Stomach (tissue), 9 donors: ENCODE measurements around the gene ACSF3. TPM values are rescaled to one million over a fixed set of nuclear protein-coding genes. Genes with fewer than 3 reads are reported as not detected.
A peak's percentile ranks its signal among the peaks of the same experiment; 100 is the strongest.

Experiments used
- DNase-seq, 2 donors: peaks; one replicate each; pipeline versions ENCODE4 v3.0.0 to v3.0.0-alpha.2; 2013 to 2019
- H3K27ac ChIP-seq, 5 donors: fragments of 200-600 bp in 4 of 5; sonication (generic) in 4 of 5; one replicate each; pipeline ENCODE4 v1.5.1; 2013 to 2019; ENCODE audit warnings: mild to moderate bottlenecking in 1 of 5, moderate library complexity in 1 of 5
- H3K27me3 ChIP-seq, 3 donors: fragments of 200-600 bp; sonication (generic); one replicate each; pipeline ENCODE4 v1.5.1; 2017 to 2019; ENCODE audit warnings: mixed run types in 1 of 3
- H3K36me3 ChIP-seq, 4 donors: fragments of 200-600 bp; sonication (generic); 1 replicate in 3 of 4; 2 replicates in 1 of 4; pipeline ENCODE4 v1.5.1; 2016 to 2019
- H3K4me1 ChIP-seq, 4 donors: fragments of 200-600 bp; sonication (generic); one replicate each; pipeline ENCODE4 v1.5.1; 2016 to 2019
- H3K4me3 ChIP-seq, 4 donors: fragments of 200-600 bp; sonication (generic) in 3 of 4; one replicate each; pipeline ENCODE4 v1.5.1; 2016 to 2019; ENCODE audit warnings: mild to moderate bottlenecking in 1 of 4
- H3K9me3 ChIP-seq, 4 donors: fragments of 200-600 bp; sonication (generic); one replicate each; pipeline ENCODE4 v1.5.1; 2016 to 2019
- CTCF ChIP-seq, 7 experiments: fragments of 450-650 bp in 4 of 7; fragments of 200-600 bp in 3 of 7; sonication (generic) in 3 of 7; IDR thresholded peaks; one replicate each; pipeline ENCODE4 v1.5.1; 2016 to 2019; ENCODE audit warnings: antibody characterized with exemption in 7 of 7, control low read depth in 2 of 7, mild to moderate bottlenecking in 1 of 7
- EP300 ChIP-seq: sonication (generic); formaldehyde crosslinking; IDR thresholded peaks from one replicate; pipeline ENCODE4 v1.6.1; 2017; ENCODE audit warnings: antibody characterized with exemption
- POLR2A ChIP-seq, 4 donors: fragments of 450-650 bp; IDR thresholded peaks; one replicate each; pipeline ENCODE4 v1.6.1; 2016; ENCODE audit warnings: antibody characterized with exemption in 4 of 4, control low read depth in 2 of 4, mild to moderate bottlenecking in 1 of 4, moderate library complexity in 1 of 4
- POLR2AphosphoS5 ChIP-seq, 3 donors: sonication (generic); formaldehyde crosslinking; IDR thresholded peaks; one replicate each; pipeline ENCODE4 v1.6.1; 2016; ENCODE audit warnings: antibody characterized with exemption in 3 of 3
- WGBS, 5 donors: extraction: QIAGEN DNeasy Blood & Tissue Kit in 3 of 5; methylation state at CpG; one replicate each; pipeline versions ENCODE4 v1.1.5 to v1.1.7; 2013 to 2018; 5-methylcytosine and 5-hydroxymethylcytosine counted together
- intact Hi-C: fragments of 100-400 bp; cut with DNase I; formaldehyde crosslinking; loops from one replicate; pipeline ENCODE4 v1.15.1; 2023; ENCODE audit warnings: low total_unique reads
- polyA plus RNA-seq, 3 donors: library from polyadenylated mRNA; stranded (reverse); fragments of 200-250 nt; gene quantifications; one replicate each; pipeline ENCODE4 v1.2.3, GENCODE V29; 2013
- total RNA-seq, 5 donors: library from RNA; depleted of rRNA; stranded (reverse); fragments of >200 nt; gene quantifications; one replicate each; pipeline versions ENCODE4 v1.1.0 to v1.2.3, GENCODE V29; 2014 to 2016
- donor health status: healthy with polysubstance abuse.
- donor health status: Bipolar disorder and iron deficiency.
- donor health status: healthy.

ACSF3 gene
- total and polyA plus RNA-seq, 8 donors, result 16.9 to 265 (median 30.7) TPM

DNA sequence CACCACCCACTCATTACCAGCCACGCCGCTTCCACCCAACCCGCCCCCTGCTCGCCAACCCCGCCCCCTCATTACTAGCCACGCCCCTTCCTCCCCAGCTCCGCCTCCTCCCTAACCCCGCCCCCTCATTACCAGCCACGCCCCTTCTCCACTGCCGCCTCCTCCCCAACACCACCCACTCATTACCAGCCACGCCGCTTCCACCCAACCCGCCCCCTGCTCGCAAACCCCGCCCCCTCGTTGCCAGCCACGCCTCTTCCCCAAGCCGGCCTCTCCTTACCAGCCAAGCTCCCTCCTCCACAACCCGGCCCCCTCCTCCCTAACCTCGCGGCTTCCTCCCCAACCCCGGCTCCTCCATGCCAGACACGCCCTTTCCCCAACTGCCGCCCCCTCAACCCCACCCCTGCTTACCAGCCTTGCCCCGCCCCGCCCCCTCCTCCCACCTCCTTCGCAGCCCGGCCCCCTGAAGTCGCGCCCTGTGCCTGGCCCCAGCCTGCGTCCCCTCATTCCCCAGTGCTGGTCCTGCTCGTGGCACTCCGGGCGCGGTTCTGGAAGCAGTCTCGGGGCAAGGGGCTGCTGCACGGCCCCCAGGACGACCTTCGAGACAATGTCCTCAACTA, 99.4 kb downstream of the ACSF3 start:
- TF ChIP-seq POLR2A (IDR thresholded peaks at IDR 0.05) (no peak), EP300 (no peak), CTCF (IDR thresholded peaks at IDR 0.05) (no peak), POLR2AphosphoS5 (IDR thresholded peaks at IDR 0.05) (no peak)
- H3K27ac ChIP-seq, result no peak overlapping the region
- H3K9me3 ChIP-seq, result no peaks in the 10 kb centered on the region
- H3K4me1 ChIP-seq, result peaks cover 9 to 19% (median 12%) of the 10 kb centered on the region in 4 donors
- peak; percentile 62 to 77 for DNase-seq
- intact Hi-C loops, result no loop called here
- no peaks in the 10 kb centered on the region for H3K36me3 ChIP-seq
- H3K27me3 ChIP-seq, result peaks cover 0 to 56% (median 13%) of the 10 kb centered on the region in 3 donors
- WGBS, 5 donors, result 8 to 15% (median 10%) methylated on average over 23 to 39 of the region's 39 CpGs
- peak overlapping the region in 2 of 4 donors; percentile 47 to 51 for H3K4me3 ChIP-seq

DNA sequence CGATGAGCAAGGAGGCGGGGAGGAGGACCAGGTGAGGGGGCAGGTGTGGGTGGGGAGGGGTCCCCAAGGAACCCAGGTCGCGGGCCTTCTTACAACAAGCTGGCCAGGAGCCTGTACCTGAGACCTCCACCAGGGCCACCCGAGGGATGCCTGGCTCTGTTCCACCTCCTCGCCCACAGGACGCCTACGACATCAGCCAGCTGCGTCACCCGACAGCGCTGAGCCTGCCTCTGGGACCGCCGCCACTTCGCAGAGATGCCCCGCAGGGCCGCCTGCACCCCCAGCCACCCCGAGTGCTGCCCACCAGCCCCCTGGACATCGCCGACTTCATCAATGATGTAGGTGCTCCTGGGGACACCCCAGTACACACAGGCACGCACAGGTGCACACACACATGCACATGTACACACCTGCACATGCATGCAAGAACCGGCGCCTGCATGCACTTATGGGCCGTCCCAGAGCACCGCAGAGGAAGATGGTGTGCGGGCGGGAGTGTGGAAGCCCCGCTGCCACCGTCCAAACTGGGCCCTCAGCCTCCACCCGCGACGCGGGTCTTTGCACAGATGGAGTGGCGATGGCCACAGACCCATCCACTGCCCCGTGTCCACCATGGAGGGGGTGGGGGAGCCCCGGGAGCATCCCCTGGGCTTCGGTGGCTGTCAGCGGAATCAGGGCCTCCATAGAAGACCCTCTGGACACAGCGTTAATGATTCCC, 100.1 kb downstream of the ACSF3 start:
- H3K4me3 ChIP-seq, result no peak overlapping the region
- H3K4me1 ChIP-seq, result peaks cover 9 to 19% (median 12%) of the 10 kb centered on the region in 4 donors
- H3K36me3 ChIP-seq, result no peaks in the 10 kb centered on the region
- no peak overlapping the region for H3K27ac ChIP-seq
- H3K27me3 ChIP-seq, result peaks cover 0 to 63% (median 19%) of the 10 kb centered on the region in 3 donors
- no peak for DNase-seq
- 65 to 83% (median 70%) methylated on average over 28 to 38 of the region's 38 CpGs for WGBS, 5 donors
- intact Hi-C loops, result no loop called here
- no peak for TF ChIP-seq POLR2A (IDR thresholded peaks at IDR 0.05)
- no peak for TF ChIP-seq POLR2AphosphoS5 (IDR thresholded peaks at IDR 0.05)
- TF ChIP-seq CTCF (IDR thresholded peaks at IDR 0.05), result no peak
- TF ChIP-seq EP300, result no peak
- H3K9me3 ChIP-seq, result no peaks in the 10 kb centered on the region

DNA sequence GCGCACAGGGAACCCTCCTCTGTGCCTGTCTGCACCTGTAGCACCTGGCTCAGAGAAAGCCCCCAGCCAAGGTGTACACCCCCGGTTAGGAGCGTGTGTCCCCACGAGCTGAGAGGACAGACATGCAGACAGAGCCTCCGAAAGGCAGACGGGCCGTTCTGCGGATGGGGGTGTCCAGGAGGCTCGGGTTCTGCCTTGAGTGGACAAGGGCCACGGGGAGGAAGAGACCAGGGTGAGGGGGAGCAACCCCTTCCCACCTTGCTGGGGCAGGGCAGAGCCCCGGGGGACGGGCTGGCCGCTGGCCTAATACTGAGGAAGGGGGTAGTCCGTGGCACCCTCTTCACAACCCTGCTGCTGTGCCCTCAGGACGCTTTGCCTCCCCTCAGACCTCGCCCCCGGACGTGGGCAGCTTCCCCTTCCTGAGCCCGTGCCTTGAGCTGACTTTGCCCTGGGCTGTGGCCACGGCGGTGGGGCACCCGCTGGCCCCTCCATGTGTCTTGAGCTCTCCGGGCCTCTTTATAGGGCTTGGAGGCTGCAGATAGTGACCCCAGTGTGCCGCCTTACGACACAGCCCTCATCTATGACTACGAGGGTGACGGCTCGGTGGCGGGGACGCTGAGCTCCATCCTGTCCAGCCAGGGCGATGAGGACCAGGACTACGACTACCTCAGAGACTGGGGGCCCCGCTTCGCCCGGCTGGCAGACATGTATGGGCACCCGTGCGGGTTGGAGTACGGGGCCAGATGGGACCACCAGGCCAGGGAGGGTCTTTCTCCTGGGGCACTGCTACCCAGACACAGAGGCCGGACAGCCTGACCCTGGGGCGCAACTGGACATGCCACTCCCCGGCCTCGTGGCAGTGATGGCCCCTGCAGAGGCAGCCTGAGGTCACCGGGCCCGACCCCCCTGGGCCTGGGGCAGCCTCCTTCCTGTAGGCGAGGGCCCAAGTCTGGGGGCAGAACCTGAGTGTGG, 101.0 kb downstream of the ACSF3 start:
- Histone ChIP-seq H3K27ac (no peak overlapping the region), H3K27me3 (peaks cover 0 to 72% (median 28%) of the 10 kb centered on the region in 3 donors), H3K4me1 (peaks cover 9 to 19% (median 14%) of the 10 kb centered on the region in 4 donors), H3K9me3 (no peaks in the 10 kb centered on the region), H3K4me3 (no peak overlapping the region), H3K36me3 (no peaks in the 10 kb centered on the region)
- DNase-seq, result peak in 1 of 2 donors; percentile 5
- TF ChIP-seq EP300, result no peak
- no peak for TF ChIP-seq POLR2AphosphoS5 (IDR thresholded peaks at IDR 0.05)
- no peak for TF ChIP-seq POLR2A (IDR thresholded peaks at IDR 0.05)
- TF ChIP-seq CTCF (IDR thresholded peaks at IDR 0.05), result no peak
- 68 to 92% (median 85%) methylated on average over 21 to 45 of the region's 45 CpGs for WGBS, 5 donors
- intact Hi-C loops, result no loop called here
